ENCODE data around the gene ELP4. TPM values are rescaled to one million over a fixed set of nuclear protein-coding genes. Genes with fewer than 3 reads are reported as not detected.
"Not testable (repeated sequence)": the region's sequence is repeated elsewhere in the genome, so short reads cannot be mapped to it uniquely, and the experiment has no call there.

Gene ELP4
- polyA plus RNA-seq, 3 donors from 2014 or later, result 20.9 to 33.9 (median 22.3) TPM

DNA sequence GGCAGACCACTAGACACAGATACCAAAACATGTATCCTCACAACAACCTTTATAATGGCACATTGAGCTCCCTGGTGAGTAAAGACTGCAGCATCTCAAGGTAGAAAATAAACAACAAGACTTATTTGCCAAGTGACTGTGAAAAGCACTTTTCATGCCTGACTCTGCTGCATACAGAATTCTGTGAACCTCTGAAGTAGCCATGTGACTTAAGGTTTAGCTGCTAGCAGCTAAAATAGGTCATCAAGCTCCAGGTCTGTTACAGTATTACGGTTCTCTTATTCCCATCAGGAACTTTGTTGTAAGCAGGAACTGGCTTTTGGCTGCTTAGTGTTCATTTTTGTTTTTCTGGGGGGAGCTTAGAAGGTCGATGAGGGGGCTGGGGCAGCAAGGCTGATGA, 162.1 kb downstream of the ELP4 start:
- DNase-seq, result no peak
- H3K4me1 Mint-ChIP-seq, result no peaks in the 10 kb centered on the region
- no peak overlapping the region for H3K4me3 Mint-ChIP-seq
- H3K27me3 Mint-ChIP-seq (ENCODE audit: low read depth in 3 of 3), result no peaks in the 10 kb centered on the region
- H3K9me3 Mint-ChIP-seq, result no peaks in the 10 kb centered on the region
- no peak overlapping the region for H3K27ac Mint-ChIP-seq
- peaks cover 14 to 22% (median 15%) of the 10 kb centered on the region in 3 donors for H3K36me3 Mint-ChIP-seq

DNA sequence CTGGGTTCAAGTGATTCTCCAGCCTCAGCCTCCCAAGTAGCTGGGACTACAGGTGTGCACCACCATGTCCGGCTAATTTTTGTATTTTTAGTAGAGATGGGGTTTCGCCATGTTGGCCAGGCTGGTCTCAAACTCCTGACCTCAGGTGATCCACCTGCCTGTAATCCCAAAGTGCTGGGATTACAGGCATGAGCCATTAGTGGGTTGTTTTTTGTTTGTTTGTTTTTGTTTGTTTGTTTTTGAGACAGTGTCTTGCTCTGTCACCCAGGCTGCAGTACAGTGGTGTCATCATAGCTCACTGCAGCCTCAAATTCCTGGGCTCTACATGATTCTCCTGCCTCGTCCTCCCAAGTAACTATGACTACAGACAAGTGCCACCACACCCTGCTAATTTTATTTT, 163.5 kb downstream of the ELP4 start:
- H3K27ac Mint-ChIP-seq; DNase-seq; H3K4me1 Mint-ChIP-seq; H3K9me3 Mint-ChIP-seq; H3K4me3 Mint-ChIP-seq; H3K27me3 Mint-ChIP-seq (ENCODE audit: low read depth in 3 of 3): not testable (repeated sequence)
- peaks cover 15 to 22% (median 18%) of the 10 kb centered on the region in 3 donors for H3K36me3 Mint-ChIP-seq

DNA sequence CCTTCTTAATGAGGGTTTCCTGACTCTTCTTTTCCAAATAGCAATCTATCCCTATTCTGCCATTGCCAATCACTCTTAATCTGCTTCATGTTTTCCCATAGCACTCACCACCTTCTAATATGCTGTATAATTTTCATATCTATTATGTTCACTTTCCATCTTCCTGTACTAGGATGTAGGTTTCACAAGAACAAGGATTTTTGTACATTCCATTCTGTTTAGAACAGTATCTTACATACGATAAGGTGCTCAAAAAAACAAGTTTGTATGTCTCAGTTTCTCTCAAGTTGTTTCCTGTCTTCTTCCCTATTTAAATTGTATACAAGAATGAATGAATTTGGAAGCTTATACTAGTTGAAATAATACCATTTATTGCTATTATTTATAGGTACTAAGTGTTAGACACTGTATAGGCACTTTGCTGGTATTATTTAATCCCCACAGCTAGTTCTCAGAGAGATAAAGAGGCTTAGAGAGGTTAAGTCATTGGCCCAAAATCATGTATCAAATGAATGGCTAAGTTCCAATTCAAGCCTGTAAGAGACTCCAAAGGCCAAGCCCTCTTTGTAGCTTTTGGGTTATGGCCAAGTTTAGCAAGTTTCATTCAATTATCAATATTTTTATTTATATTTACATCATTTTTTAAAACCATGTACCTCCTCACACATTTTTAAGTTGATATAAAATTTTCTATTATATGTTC, 166.9 kb downstream of the ELP4 start:
- no peak for DNase-seq
- Mint-ChIP-seq H3K27ac (no peak overlapping the region), H3K9me3 (peaks cover 0 to 3% (median 0%) of the 10 kb centered on the region in 6 donors), H3K4me1 (no peaks in the 10 kb centered on the region), H3K27me3 (ENCODE audit: low read depth in 3 of 3) (no peaks in the 10 kb centered on the region), H3K36me3 (peaks cover 18 to 25% (median 25%) of the 10 kb centered on the region in 3 donors), H3K4me3 (no peak overlapping the region)

DNA sequence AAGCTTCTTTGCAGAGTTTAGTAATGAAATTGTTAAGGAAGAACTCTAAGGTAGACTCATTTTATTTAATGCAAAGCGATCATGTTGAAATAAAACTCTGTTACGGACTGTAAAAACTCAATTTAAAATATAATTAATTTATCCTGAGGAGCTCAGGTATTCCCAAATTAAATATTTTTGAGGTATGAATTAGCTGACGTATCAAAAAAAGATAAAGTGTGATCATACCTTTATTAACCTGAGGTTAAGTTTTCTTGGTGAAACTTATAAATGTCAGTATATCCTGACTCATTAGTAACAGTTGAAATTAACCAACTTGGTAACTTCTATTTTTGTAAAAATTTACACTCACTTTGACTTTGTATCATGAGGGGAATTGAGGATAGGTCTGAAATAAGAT, 171.2 kb downstream of the ELP4 start:
- no peak overlapping the region for H3K27ac Mint-ChIP-seq
- H3K27me3 Mint-ChIP-seq (ENCODE audit: low read depth in 3 of 3), result no peaks in the 10 kb centered on the region
- no peak overlapping the region for H3K4me3 Mint-ChIP-seq
- H3K9me3 Mint-ChIP-seq, result peaks cover 0 to 3% (median 0%) of the 10 kb centered on the region in 6 donors
- peaks cover 18 to 33% (median 20%) of the 10 kb centered on the region in 3 donors for H3K36me3 Mint-ChIP-seq
- DNase-seq, result no peak
- no peaks in the 10 kb centered on the region for H3K4me1 Mint-ChIP-seq

DNA sequence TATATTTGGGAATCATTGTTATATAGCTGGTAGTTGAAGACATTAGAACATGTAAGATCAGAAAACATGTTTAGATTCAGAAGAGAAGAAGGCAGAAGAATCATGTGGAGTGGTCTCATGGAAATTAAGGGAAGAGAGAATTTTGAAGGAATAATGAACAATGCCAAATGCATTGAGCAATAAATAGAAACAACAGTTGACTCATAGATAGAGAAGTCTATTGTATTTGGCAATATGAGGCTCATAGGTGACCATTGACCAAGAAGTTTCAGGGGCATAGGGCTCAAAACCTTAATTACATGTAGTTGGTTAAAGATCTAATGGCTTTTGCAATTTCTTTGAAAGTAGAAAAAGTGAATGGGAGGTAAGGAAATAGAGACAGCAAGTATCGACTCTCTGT, 177.7 kb downstream of the ELP4 start:
- peaks cover 10 to 14% of the 10 kb centered on the region in 2 donors for H3K4me1 Mint-ChIP-seq
- H3K9me3 Mint-ChIP-seq, result no peaks in the 10 kb centered on the region
- no peak overlapping the region for H3K4me3 Mint-ChIP-seq
- no peak for DNase-seq
- H3K27me3 Mint-ChIP-seq (ENCODE audit: low read depth in 3 of 3), result peaks cover 0 to 1% (median 0%) of the 10 kb centered on the region in 3 donors
- no peak overlapping the region for H3K27ac Mint-ChIP-seq
- peaks cover 0 to 13% (median 2%) of the 10 kb centered on the region in 3 donors for H3K36me3 Mint-ChIP-seq

DNA sequence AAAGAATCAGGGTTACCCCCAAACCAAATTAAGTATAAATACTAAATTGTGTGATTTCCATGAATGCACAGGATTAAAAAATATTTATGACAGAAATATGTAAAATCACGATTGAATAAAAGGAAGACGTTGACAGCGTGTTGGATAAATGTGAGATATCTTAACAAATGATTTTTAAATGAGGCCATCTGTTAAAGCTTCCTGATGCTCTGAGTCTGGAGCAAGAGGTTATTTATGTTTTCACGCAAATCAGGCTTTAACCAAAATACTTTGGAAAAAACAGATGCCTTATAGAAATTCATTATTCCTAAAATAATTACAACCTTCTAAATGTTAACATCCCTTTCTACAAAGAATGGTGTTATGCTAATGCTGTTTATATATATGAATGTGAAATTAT, 178.3 kb downstream of the ELP4 start:
- Mint-ChIP-seq H3K27me3 (ENCODE audit: low read depth in 3 of 3) (peaks cover 0 to 1% (median 0%) of the 10 kb centered on the region in 3 donors), H3K4me3 (no peak overlapping the region), H3K36me3 (peaks cover 0 to 10% (median 0%) of the 10 kb centered on the region in 3 donors), H3K9me3 (no peaks in the 10 kb centered on the region), H3K4me1 (peaks cover 10 to 14% of the 10 kb centered on the region in 2 donors), H3K27ac (no peak overlapping the region)
- DNase-seq, result no peak

DNA sequence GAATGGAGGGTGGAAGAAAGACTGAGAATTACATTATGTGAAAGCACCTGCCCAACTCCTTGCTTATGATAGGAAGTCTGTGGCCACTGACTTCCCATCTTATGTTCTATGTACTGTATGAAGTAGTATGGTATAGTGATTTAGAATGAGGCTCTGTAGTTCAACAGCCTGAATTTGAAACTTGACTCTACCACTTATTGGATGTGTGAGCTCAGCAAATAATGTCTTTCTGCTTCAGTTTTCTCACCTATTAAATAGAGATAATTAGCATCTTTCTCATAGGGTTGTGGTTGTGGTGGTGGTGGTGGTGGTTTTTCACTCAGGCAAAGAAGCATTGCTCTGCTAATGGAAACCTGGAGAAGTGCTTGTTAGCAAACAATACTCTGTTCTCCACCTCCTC, 180.0 kb downstream of the ELP4 start:
- peaks cover 0 to 6% (median 0%) of the 10 kb centered on the region in 6 donors for H3K9me3 Mint-ChIP-seq
- DNase-seq, result no peak
- peaks cover 0 to 13% (median 0%) of the 10 kb centered on the region in 3 donors for H3K36me3 Mint-ChIP-seq
- peaks cover 10 to 14% of the 10 kb centered on the region in 2 donors for H3K4me1 Mint-ChIP-seq
- no peak overlapping the region for H3K27ac Mint-ChIP-seq
- H3K27me3 Mint-ChIP-seq (ENCODE audit: low read depth in 3 of 3), result peaks cover 0 to 1% (median 1%) of the 10 kb centered on the region in 3 donors
- H3K4me3 Mint-ChIP-seq, result no peak overlapping the region

DNA sequence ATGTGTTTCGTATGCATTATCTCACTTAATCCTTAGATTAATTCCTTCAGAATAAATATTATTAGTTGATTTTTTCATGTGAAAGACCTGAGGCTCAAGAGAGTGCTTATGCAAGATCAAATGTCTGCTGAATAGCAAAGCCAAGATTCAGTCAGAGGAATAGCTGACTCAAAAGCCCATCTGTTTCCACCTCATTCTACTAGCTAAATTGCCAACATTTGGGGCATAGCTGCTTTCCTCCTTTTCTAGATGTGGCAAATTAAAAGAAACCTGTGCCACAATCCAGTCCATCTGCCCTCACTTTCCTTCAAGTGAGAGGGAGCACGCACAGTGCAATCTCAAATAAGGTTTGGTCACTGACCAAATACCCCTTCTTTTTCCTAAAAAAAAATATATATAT, 180.5 kb downstream of the ELP4 start:
- no peak for DNase-seq
- H3K27me3 Mint-ChIP-seq (ENCODE audit: low read depth in 3 of 3), result peaks cover 0 to 1% (median 1%) of the 10 kb centered on the region in 3 donors
- peaks cover 10 to 14% of the 10 kb centered on the region in 2 donors for H3K4me1 Mint-ChIP-seq
- H3K27ac Mint-ChIP-seq, result no peak overlapping the region
- no peak overlapping the region for H3K4me3 Mint-ChIP-seq
- peaks cover 0 to 13% (median 0%) of the 10 kb centered on the region in 3 donors for H3K36me3 Mint-ChIP-seq
- peaks cover 0 to 6% (median 0%) of the 10 kb centered on the region in 6 donors for H3K9me3 Mint-ChIP-seq

DNA sequence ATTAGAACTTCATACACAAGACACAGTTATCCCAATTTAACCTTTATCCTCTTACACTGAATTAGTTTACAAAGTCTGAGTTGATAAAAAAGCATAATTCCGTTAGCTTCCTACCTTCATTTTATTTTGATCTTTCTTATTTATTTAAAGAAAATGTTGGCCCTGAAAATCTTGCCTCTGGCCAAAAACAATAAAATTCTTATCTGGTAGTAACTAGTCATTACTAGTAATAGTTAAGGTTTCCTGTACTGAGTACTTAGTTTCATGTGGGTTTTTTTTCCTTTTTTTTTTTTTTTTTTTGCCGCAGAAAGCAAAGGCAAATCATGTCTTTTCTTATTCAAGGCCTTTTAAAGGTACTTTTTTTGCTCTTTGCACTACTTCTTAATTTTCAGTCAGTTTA, 180.9 kb downstream of the ELP4 start:
- H3K4me3 Mint-ChIP-seq, result no peak overlapping the region
- no peak for DNase-seq
- H3K4me1 Mint-ChIP-seq, result peaks cover 10 to 14% of the 10 kb centered on the region in 2 donors
- H3K27me3 Mint-ChIP-seq (ENCODE audit: low read depth in 3 of 3), result peaks cover 0 to 1% (median 1%) of the 10 kb centered on the region in 3 donors
- peaks cover 0 to 10% (median 0%) of the 10 kb centered on the region in 3 donors for H3K36me3 Mint-ChIP-seq
- no peak overlapping the region for H3K27ac Mint-ChIP-seq
- H3K9me3 Mint-ChIP-seq, result peaks cover 0 to 6% (median 0%) of the 10 kb centered on the region in 6 donors

DNA sequence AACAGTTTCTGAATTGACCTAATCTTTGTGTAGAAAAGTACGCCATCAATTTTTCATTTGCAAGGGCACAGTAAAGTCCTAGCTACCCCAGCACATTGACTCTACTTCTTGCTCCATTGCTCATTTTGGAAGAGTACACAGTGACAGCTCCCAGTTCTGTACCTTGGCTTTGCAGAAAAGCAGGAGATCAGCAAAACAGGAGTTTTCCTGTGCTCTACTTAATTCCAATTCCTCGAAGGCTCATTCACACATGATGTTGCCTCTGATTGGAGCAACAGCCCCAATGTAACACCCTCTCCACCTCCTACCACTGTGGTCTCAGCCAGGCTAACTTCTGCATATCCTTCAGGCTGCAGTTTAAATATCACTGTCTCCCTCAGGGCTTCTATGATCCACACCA, 182.9 kb downstream of the ELP4 start:
- peaks cover 0 to 6% (median 0%) of the 10 kb centered on the region in 6 donors for H3K9me3 Mint-ChIP-seq
- no peak overlapping the region for H3K27ac Mint-ChIP-seq
- peaks cover 24 to 31% of the 10 kb centered on the region in 2 donors for H3K4me1 Mint-ChIP-seq
- no peak for DNase-seq
- peaks cover 0 to 6% (median 0%) of the 10 kb centered on the region in 3 donors for H3K36me3 Mint-ChIP-seq
- H3K4me3 Mint-ChIP-seq, result no peak overlapping the region
- H3K27me3 Mint-ChIP-seq (ENCODE audit: low read depth in 3 of 3), result peaks cover 0 to 1% (median 1%) of the 10 kb centered on the region in 3 donors

DNA sequence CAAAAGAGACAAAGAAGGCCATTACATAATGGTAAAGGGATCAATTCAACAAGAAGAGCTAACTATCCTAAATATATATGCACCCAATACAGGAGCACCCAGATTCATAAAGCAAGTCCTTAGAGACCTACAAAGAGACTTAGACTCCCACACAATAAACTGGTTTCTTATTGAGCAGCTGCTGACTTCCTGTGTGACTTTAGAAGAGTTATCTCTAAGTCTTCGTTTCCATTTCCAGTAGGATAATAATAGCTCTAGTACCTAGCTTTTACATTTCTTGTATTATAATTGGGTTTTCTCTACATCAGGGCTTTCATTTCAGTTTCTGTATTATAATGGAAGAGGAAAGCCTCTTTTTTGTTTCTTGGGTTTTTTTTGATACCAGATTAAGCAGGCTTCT, 187.5 kb downstream of the ELP4 start:
- H3K36me3 Mint-ChIP-seq; H3K9me3 Mint-ChIP-seq; DNase-seq; H3K27me3 Mint-ChIP-seq (ENCODE audit: low read depth in 3 of 3); H3K4me3 Mint-ChIP-seq; H3K27ac Mint-ChIP-seq: not testable (repeated sequence)
- H3K4me1 Mint-ChIP-seq, result peaks cover 14 to 17% of the 10 kb centered on the region in 2 donors

DNA sequence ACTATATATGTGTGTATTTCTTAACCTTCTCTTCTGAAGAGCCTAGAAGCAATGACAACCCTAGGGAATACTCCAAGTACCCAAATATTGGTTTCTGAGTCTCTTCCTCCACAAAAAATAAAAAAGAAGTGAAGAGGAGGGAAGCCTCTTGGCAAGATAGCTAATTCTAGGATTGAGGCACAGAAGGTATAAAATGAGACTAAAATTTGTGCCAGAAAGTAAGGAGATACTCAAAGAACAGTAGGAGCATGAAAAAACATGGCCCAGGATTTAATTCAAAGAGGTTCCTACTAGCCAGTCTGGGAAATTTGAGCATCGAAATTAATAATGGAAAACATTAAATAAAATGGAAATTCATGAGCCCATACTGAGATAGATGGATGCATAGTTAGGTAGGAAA, 189.5 kb downstream of the ELP4 start:
- Mint-ChIP-seq H3K4me3 (no peak overlapping the region), H3K9me3 (no peaks in the 10 kb centered on the region), H3K36me3 (no peaks in the 10 kb centered on the region), H3K4me1 (peaks cover 14 to 17% of the 10 kb centered on the region in 2 donors), H3K27me3 (ENCODE audit: low read depth in 3 of 3) (no peaks in the 10 kb centered on the region), H3K27ac (no peak overlapping the region)
- DNase-seq, result no peak

DNA sequence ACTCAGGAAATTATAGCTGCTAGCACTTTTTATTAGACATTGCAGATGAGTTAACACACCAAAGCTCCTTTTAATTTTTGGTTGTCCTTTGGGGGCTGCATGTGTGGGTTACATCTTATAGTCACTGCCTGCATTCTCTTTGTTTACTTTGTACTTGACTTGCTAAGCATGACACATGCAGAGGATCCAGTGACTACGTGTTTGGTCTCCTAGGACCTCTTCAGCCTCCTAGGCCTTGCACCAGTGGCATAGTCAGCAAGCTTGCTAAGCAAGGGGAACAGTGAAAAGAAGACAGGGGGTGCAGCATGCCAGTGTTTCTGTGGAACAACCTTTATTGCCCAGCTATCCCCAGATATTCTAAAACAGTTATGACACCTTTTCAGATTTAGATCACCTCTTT, 193.4 kb downstream of the ELP4 start:
- Mint-ChIP-seq H3K4me1 (no peaks in the 10 kb centered on the region), H3K9me3 (no peaks in the 10 kb centered on the region), H3K36me3 (peaks cover 4 to 6% (median 5%) of the 10 kb centered on the region in 3 donors), H3K27me3 (ENCODE audit: low read depth in 3 of 3) (peaks cover 0 to under 1% (median 0%) of the 10 kb centered on the region in 3 donors), H3K4me3 (no peak overlapping the region), H3K27ac (no peak overlapping the region)
- no peak for DNase-seq

DNA sequence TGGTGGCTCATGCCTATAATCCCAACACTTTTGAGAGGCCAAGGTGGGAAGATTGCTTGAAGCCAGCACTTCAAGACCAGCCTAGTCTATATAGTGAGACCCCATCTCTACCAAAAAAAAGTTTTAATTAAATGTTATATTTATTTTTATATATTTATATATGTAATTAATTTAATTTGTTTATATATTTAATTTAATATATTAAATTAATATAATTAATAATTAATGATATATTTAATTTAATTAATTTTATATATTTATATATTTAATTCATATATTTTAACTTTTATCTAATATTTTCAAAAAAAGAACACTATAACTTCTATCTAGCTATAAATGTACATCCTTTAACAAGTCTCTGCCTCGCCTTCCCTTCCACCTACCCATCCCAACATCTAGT, 196.8 kb downstream of the ELP4 start:
- no peak overlapping the region for H3K27ac Mint-ChIP-seq
- DNase-seq, result no peak
- H3K27me3 Mint-ChIP-seq (ENCODE audit: low read depth in 3 of 3), result peaks cover 0 to 2% (median 0%) of the 10 kb centered on the region in 3 donors
- H3K4me1 Mint-ChIP-seq, result no peaks in the 10 kb centered on the region
- peaks cover 6 to 10% (median 9%) of the 10 kb centered on the region in 3 donors for H3K36me3 Mint-ChIP-seq
- H3K4me3 Mint-ChIP-seq, result no peak overlapping the region
- no peaks in the 10 kb centered on the region for H3K9me3 Mint-ChIP-seq

Measured in immature natural killer cell (primary cell).